Mesenchymal stem cell (in vitro differentiated cells and primary cell): ENCODE results near the gene CYP27B1.

Experiments
- DNase-seq: peaks from one replicate; pipeline ENCODE4 v3.0.0-alpha.2; 2013
- H2AFZ ChIP-seq: one replicate; pipeline ENCODE4 v1.6.1; 2013; ENCODE audit warnings: low read depth, mild to moderate bottlenecking, control low read depth, inconsistent platforms, low read length, moderate library complexity
- H2AK5ac ChIP-seq: 2 replicates; pipeline ENCODE4 v1.6.1; 2013; ENCODE audit warnings: low read length, moderate library complexity, mild to moderate bottlenecking, inconsistent platforms; ENCODE audit not compliant: severe bottlenecking
- H2BK120ac ChIP-seq: one replicate; pipeline ENCODE4 v1.6.1; 2013; ENCODE audit warnings: low read depth, mild to moderate bottlenecking, inconsistent platforms, low read length, moderate library complexity
- H2BK12ac ChIP-seq, 2 experiments: one replicate each; pipeline ENCODE4 v1.6.1; 2013; ENCODE audit warnings: inconsistent platforms in 2 of 2, low read length in 2 of 2, mild to moderate bottlenecking in 2 of 2, moderate library complexity in 2 of 2, control low read depth in 1 of 2
- H2BK15ac ChIP-seq: one replicate; pipeline ENCODE4 v1.6.1; 2013; ENCODE audit warnings: mild to moderate bottlenecking, low read depth, inconsistent platforms; ENCODE audit not compliant: poor library complexity, severe bottlenecking
- H2BK5ac ChIP-seq: 2 replicates; pipeline ENCODE4 v1.6.1; 2013; ENCODE audit warnings: low read depth, mild to moderate bottlenecking, low read length, control low read depth, inconsistent platforms; ENCODE audit not compliant: poor library complexity, severe bottlenecking
- H3K14ac ChIP-seq, 2 experiments: one replicate each; pipeline ENCODE4 v1.6.1; 2013; ENCODE audit warnings: inconsistent platforms in 2 of 2, low read length in 2 of 2, control low read depth in 1 of 2, mild to moderate bottlenecking in 1 of 2, moderate library complexity in 1 of 2
- H3K18ac ChIP-seq, 2 experiments: one replicate each; pipeline ENCODE4 v1.6.1; 2013; ENCODE audit warnings: inconsistent platforms in 2 of 2, low read length in 2 of 2, control low read depth in 1 of 2, low read depth in 1 of 2, mild to moderate bottlenecking in 1 of 2
- H3K23ac ChIP-seq, 2 experiments: one replicate each; pipeline ENCODE4 v1.6.1; 2013; ENCODE audit warnings: inconsistent platforms in 2 of 2, low read length in 2 of 2, mild to moderate bottlenecking in 2 of 2, moderate library complexity in 2 of 2, control low read depth in 1 of 2
- H3K27ac ChIP-seq: 2 replicates; pipeline ENCODE4 v1.5.1; 2013; ENCODE audit warnings: mild to moderate bottlenecking, moderate library complexity, low read length, control low read depth, inconsistent platforms; ENCODE audit not compliant: poor library complexity, severe bottlenecking
- H3K27me3 ChIP-seq, 2 experiments: 2 replicates each; pipeline versions ENCODE4 v1.6.1 to v1.7.0; 2013; ENCODE audit warnings: low read length in 2 of 2, mild to moderate bottlenecking in 2 of 2, moderate library complexity in 2 of 2, control low read depth in 1 of 2, inconsistent platforms in 1 of 2; ENCODE audit not compliant: control insufficient read depth in 1 of 2, insufficient read depth in 1 of 2
- H3K36me3 ChIP-seq, 2 experiments: 2 replicates each; pipeline versions ENCODE4 v1.6.1 to v1.7.0; 2013; ENCODE audit warnings: low read length in 2 of 2, control low read depth in 1 of 2, inconsistent platforms in 1 of 2, low read depth in 1 of 2, mild to moderate bottlenecking in 1 of 2; ENCODE audit not compliant: insufficient read depth in 2 of 2, control insufficient read depth in 1 of 2
- H3K4ac ChIP-seq, 2 experiments: one replicate each; pipeline ENCODE4 v1.6.1; 2013; ENCODE audit warnings: inconsistent platforms in 2 of 2, low read length in 2 of 2, mild to moderate bottlenecking in 2 of 2, moderate library complexity in 2 of 2, control low read depth in 1 of 2, low read depth in 1 of 2
- H3K4me1 ChIP-seq: 2 replicates; pipeline ENCODE4 v1.6.1; 2013; ENCODE audit warnings: low read depth, low read length, control low read depth; ENCODE audit not compliant: control insufficient read depth, insufficient read depth
- H3K4me2 ChIP-seq: 2 replicates; pipeline ENCODE4 v1.6.1; 2013; ENCODE audit warnings: low read length, mild to moderate bottlenecking, inconsistent platforms; ENCODE audit not compliant: poor library complexity, severe bottlenecking
- H3K4me3 ChIP-seq, 2 experiments: 2 replicates each; pipeline versions ENCODE4 v1.5.1 to v1.7.0; 2013; ENCODE audit warnings: low read length in 2 of 2, mild to moderate bottlenecking in 2 of 2, control low read depth in 1 of 2, low read depth in 1 of 2; ENCODE audit not compliant: insufficient read depth in 1 of 2
- H3K79me1 ChIP-seq: replicated peaks from 2 replicates; pipeline ENCODE4 v1.6.1; 2013; ENCODE audit warnings: mild to moderate bottlenecking, control low read depth, low read length, inconsistent platforms; ENCODE audit not compliant: poor library complexity, severe bottlenecking
- H3K9ac ChIP-seq: 2 replicates; pipeline ENCODE4 v1.7.0; 2013; ENCODE audit warnings: mild to moderate bottlenecking, low read length, moderate library complexity
- H3K9me3 ChIP-seq: 2 replicates; pipeline ENCODE4 v1.7.0; 2013; ENCODE audit warnings: mild to moderate bottlenecking, low read length; ENCODE audit not compliant: control insufficient read depth
- H4K8ac ChIP-seq: one replicate; pipeline ENCODE4 v1.6.1; 2013; ENCODE audit warnings: inconsistent platforms, mild to moderate bottlenecking, low read length, moderate library complexity
- H4K91ac ChIP-seq: one replicate; pipeline ENCODE4 v1.6.1; 2013; ENCODE audit warnings: mild to moderate bottlenecking, low read length, inconsistent platforms
- WGBS: methylation state at CpG from one replicate; pipeline ENCODE4 v1.1.7; 2013; ENCODE audit warnings: mixed read lengths; 5-methylcytosine and 5-hydroxymethylcytosine counted together

Gene CYP27B1

GRCh38 chr12:57813971-57814772 lies 47.3 kb upstream of the CYP27B1 start:
- H3K27me3 ChIP-seq, result no peaks in the 10 kb centered on the region
- H2BK15ac ChIP-seq, result no peak overlapping the region
- H3K9me3 ChIP-seq, result no peaks in the 10 kb centered on the region
- no peak overlapping the region for H3K23ac ChIP-seq
- no peak overlapping the region for H3K27ac ChIP-seq
- H3K4me3 ChIP-seq, result no peak overlapping the region
- no peak overlapping the region for H3K4me2 ChIP-seq
- no peak for DNase-seq
- no peak overlapping the region for H3K4ac ChIP-seq
- no peak overlapping the region for H3K14ac ChIP-seq
- peaks cover 3% of the 10 kb centered on the region for H3K79me1 ChIP-seq
- 85% methylated on average over 11 of the region's 17 CpGs for WGBS
- peak overlapping the region; percentile 2 for H3K9ac ChIP-seq
- H2BK5ac ChIP-seq, result no peak overlapping the region
- no peak overlapping the region for H2BK120ac ChIP-seq
- peaks cover 52 to 77% of the 10 kb centered on the region in 2 experiments for H3K36me3 ChIP-seq
- peaks cover 8% of the 10 kb centered on the region for H3K4me1 ChIP-seq
- H2AFZ ChIP-seq, result no peak overlapping the region
- H2AK5ac ChIP-seq, result no peak overlapping the region
- no peak overlapping the region for H4K91ac ChIP-seq
- no peak overlapping the region for H3K18ac ChIP-seq
- H4K8ac ChIP-seq, result peak overlapping the region; percentile 33
- H2BK12ac ChIP-seq, result no peak overlapping the region

DNA sequence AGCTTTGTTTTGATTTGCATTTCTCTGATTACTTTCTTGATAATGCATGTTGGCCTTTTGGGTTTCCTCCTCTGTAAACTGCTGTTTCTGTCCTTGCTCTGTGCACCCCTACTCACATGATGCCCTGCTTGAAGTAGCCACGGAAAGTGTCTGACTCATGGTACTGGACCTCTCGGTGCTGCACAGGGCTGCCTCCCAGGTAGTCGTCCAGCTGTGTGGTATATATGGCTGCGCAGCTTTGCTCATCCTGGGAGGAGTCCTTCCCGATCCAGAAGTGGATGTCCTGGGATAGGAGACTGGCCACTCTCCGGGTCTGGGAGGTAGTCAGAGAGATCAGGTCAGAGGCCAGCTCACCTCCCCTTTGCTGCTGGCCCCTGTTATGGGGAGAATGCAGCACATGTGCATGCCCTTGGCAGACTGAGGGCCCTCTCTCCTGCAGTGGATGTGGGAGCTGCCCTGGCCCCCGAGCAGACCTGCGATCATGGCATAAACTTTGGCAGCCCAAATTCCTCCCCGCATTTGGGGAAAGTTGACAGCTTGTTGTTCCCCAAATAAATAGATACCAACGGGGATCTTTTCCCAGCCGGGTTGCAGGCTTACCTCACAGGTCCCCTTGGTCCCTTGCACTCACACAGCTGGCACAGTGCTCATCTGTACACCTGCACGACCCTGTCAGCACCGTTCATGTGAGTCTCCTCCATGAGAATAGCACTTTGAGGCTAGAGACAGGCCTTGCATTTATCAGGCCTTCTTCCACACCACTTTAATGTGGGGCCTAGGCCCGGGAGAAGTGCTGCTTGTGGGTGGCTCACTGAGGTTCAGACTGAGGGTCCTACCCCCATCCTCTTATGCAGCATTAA lies 46.5 kb upstream of the CYP27B1 start:
- no peak overlapping the region for H2BK5ac ChIP-seq
- H4K91ac ChIP-seq, result peak overlapping the region; percentile 43
- H2BK15ac ChIP-seq, result no peak overlapping the region
- H2BK120ac ChIP-seq, result no peak overlapping the region
- H3K27me3 ChIP-seq, result no peaks in the 10 kb centered on the region
- no peak overlapping the region for H3K4me3 ChIP-seq
- no peak overlapping the region for H3K9ac ChIP-seq
- H2AK5ac ChIP-seq, result no peak overlapping the region
- no peak overlapping the region for H3K4ac ChIP-seq
- H3K18ac ChIP-seq, result no peak overlapping the region
- H3K23ac ChIP-seq, result no peak overlapping the region
- no peak overlapping the region for H2AFZ ChIP-seq
- H3K36me3 ChIP-seq, result peaks cover 45 to 77% of the 10 kb centered on the region in 2 experiments
- no peak overlapping the region for H3K14ac ChIP-seq
- peaks cover 8% of the 10 kb centered on the region for H3K4me1 ChIP-seq
- H3K27ac ChIP-seq, result no peak overlapping the region
- no peak overlapping the region for H2BK12ac ChIP-seq
- no peaks in the 10 kb centered on the region for H3K9me3 ChIP-seq
- no peak overlapping the region for H4K8ac ChIP-seq
- no peak overlapping the region for H3K4me2 ChIP-seq
- DNase-seq, result no peak
- peaks cover 3% of the 10 kb centered on the region for H3K79me1 ChIP-seq
- WGBS, result 84% methylated on average over 14 of the region's 14 CpGs

DNA sequence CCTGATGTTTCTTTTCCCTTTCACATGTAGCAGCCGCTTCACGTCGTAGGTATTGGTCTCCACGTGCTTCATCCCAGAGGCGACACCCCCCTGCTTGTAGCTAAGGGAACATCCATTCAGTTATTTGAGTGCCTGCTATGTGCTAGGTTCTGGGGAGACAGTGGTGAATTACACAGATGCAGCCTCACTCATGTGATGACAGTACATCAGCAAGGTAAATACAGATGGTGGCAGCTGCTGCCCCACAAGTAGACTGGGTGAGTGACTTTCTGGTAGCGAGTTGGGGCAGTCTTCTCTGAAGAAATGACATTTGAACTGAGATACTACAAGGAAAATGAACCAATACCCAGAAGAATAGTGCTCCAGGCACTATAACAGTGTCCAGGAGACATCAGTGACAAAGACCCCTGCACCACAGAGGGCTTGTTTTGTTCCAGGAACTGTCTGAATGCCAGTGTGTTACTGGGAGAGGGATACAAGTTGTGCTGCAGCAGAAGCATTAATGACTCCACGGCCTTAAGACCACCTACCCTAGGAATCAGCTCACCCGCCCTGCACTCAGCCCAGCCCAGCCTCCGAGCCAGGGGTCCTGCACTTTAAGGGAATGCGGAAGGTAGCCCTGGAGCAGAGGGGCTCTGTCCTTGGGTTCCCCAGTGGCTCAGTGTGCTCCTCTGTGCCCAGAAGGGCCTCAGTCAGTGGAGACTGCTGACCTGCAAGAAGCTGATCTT lies 44.3 kb upstream of the CYP27B1 start:
- no peak overlapping the region for H4K8ac ChIP-seq
- H3K27me3 ChIP-seq, result no peaks in the 10 kb centered on the region
- H2BK15ac ChIP-seq, result no peak overlapping the region
- H3K4me3 ChIP-seq, result no peak overlapping the region
- 93% methylated on average over 10 of the region's 10 CpGs for WGBS
- no peaks in the 10 kb centered on the region for H3K79me1 ChIP-seq
- no peak overlapping the region for H2BK5ac ChIP-seq
- no peak overlapping the region for H3K4me2 ChIP-seq
- no peak overlapping the region for H2AK5ac ChIP-seq
- H3K4ac ChIP-seq, result no peak overlapping the region
- no peak overlapping the region for H3K9ac ChIP-seq
- no peak overlapping the region for H3K23ac ChIP-seq
- H3K27ac ChIP-seq, result no peak overlapping the region
- peaks cover 56 to 84% of the 10 kb centered on the region in 2 experiments for H3K36me3 ChIP-seq
- H3K4me1 ChIP-seq, result peaks cover 8% of the 10 kb centered on the region
- H3K9me3 ChIP-seq, result no peaks in the 10 kb centered on the region
- no peak overlapping the region for H2BK120ac ChIP-seq
- no peak overlapping the region for H3K18ac ChIP-seq
- DNase-seq, result no peak
- no peak overlapping the region for H3K14ac ChIP-seq
- no peak overlapping the region for H2AFZ ChIP-seq
- H4K91ac ChIP-seq, result peak overlapping the region; percentile 28
- no peak overlapping the region for H2BK12ac ChIP-seq

GRCh38 chr12:57810450-57810849 lies 43.6 kb upstream of the CYP27B1 start:
- H3K4me1 ChIP-seq, result peaks cover 8% of the 10 kb centered on the region
- no peak overlapping the region for H3K18ac ChIP-seq
- no peaks in the 10 kb centered on the region for H3K27me3 ChIP-seq
- H4K91ac ChIP-seq, result no peak overlapping the region
- H2BK120ac ChIP-seq, result no peak overlapping the region
- no peak overlapping the region for H2BK12ac ChIP-seq
- no peak overlapping the region for H3K14ac ChIP-seq
- no peaks in the 10 kb centered on the region for H3K9me3 ChIP-seq
- H4K8ac ChIP-seq, result no peak overlapping the region
- WGBS, result 91% methylated on average over 5 of the region's 5 CpGs
- no peak overlapping the region for H3K4ac ChIP-seq
- no peaks in the 10 kb centered on the region for H3K79me1 ChIP-seq
- DNase-seq, result no peak
- no peak overlapping the region for H2BK15ac ChIP-seq
- H3K9ac ChIP-seq, result no peak overlapping the region
- H3K23ac ChIP-seq, result no peak overlapping the region
- no peak overlapping the region for H3K4me2 ChIP-seq
- H3K27ac ChIP-seq, result no peak overlapping the region
- no peak overlapping the region for H2AFZ ChIP-seq
- peaks cover 49 to 78% of the 10 kb centered on the region in 2 experiments for H3K36me3 ChIP-seq
- H2AK5ac ChIP-seq, result no peak overlapping the region
- H2BK5ac ChIP-seq, result no peak overlapping the region
- H3K4me3 ChIP-seq, result no peak overlapping the region
